GM12864 (cell line): ENCODE measurements around the gene STK16.
A peak's percentile ranks its signal among the peaks of the same experiment; 100 is the strongest.
"Not testable (repeated sequence)": the region's sequence is repeated elsewhere in the genome, so short reads cannot be mapped to it uniquely, and the experiment has no call there.

Experiments used
- DNase-seq: peaks from one replicate; pipeline ENCODE4 v3.0.0-alpha.2; 2011; ENCODE audit warnings: low read depth
- H3K4me3 ChIP-seq: 2 replicates; pipeline ENCODE4 v1.5.1; 2011; ENCODE audit warnings: mild to moderate bottlenecking, low read depth, low read length, control low read depth
- CTCF ChIP-seq: IDR thresholded peaks from 2 replicates; pipeline ENCODE4 v1.5.1; 2011; ENCODE audit warnings: low read depth, mild to moderate bottlenecking, moderate library complexity, low read length, control low read depth, inconsistent platforms; ENCODE audit errors: missing control alignments

The STK16 gene

GRCh38 chr2:219285894-219286425 lies 40.7 kb downstream of the STK16 start:
- TF ChIP-seq CTCF: no peak
- H3K4me3 ChIP-seq: no peak overlapping the region

GRCh38 chr2:219286436-219287115 lies 41.3 kb downstream of the STK16 start:
- no peak overlapping the region for H3K4me3 ChIP-seq
- peak; percentile 19 for TF ChIP-seq CTCF
- DNase-seq: no peak

More at GRCh38 chr2:219285894-219286425, 40.7 kb downstream of the STK16 start:
- DNase-seq: no peak

- H3K4me3 ChIP-seq, DNase-seq: not testable (repeated sequence)
Observed at GRCh38 chr2:219287116-219287440, 41.8 kb downstream of the STK16 start.

GRCh38 chr2:219287580-219288265 lies 42.4 kb downstream of the STK16 start:
- no peak for DNase-seq
- no peak for TF ChIP-seq CTCF

GRCh38 chr2:219289195-219289536 lies 43.9 kb downstream of the STK16 start:
- H3K4me3 ChIP-seq: no peak overlapping the region
- TF ChIP-seq CTCF: no peak
- no peak for DNase-seq

More at GRCh38 chr2:219287580-219288265, 42.4 kb downstream of the STK16 start:
- H3K4me3 ChIP-seq: no peak overlapping the region

- no peak for TF ChIP-seq CTCF
- no peak overlapping the region for H3K4me3 ChIP-seq
- DNase-seq: no peak
Observed at GRCh38 chr2:219289537-219290361, 44.5 kb downstream of the STK16 start.

GRCh38 chr2:219290381-219291171 lies 45.3 kb downstream of the STK16 start:
- DNase-seq: no peak
- TF ChIP-seq CTCF: no peak
- no peak overlapping the region for H3K4me3 ChIP-seq
